ENCODE measurements around the gene ARHGAP26.

Gene ARHGAP26

DNA sequence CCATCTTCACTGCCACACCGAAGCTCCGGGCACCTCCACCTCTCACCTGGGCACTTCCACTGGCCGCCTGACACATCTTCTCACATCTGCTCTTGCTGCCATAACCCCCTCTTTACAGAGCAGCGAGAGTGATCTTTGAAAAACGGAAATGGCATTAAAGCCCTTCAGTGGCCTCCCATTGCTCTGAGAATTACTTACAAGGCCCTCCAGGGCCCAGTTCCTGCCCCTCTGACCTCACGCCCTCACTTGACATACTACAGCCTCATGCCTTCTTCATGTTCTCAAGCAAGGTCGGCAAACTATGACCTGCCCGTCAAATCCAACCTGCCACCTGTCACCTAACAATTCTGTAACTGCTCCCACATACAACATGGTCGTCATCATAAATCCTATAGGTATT is 446.0 kb downstream of the ARHGAP26 start:
- DNase-seq = no peak

DNA sequence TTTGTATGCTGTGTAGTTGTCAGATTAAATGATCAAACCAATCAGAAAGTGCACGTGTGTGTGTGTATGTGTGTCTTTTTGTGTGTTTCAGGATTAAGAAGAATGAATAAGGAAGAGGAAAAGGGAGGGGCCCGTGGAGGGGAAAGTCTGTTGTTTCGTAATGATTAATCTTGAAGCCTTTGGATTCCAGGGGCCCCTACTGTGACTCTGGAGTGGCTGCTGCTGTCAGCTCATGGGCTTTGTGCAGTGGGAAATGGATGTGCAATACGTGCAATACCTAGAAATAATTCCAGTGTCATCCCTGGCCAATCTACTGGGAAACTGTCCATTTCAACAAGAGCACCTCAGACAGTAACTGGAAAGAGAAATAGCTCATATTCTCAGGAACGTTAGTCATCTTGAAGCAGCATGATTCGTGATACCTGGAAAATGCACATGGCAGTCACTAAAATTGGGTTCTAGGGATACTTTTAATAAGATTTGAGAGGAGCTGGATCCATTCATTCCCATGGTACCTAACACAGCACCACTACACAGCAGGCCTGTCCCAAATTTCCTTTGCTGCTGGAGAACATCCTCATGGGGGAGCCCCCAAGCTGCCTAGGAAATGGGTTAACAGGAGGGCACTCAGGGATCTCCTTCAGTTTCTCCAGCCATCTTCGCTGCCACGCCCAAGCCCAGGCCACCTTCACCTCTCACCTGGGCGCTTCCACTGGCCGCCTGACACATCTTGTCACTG is 447.1 kb downstream of the ARHGAP26 start:
- DNase-seq = peak; percentile 31

DNA sequence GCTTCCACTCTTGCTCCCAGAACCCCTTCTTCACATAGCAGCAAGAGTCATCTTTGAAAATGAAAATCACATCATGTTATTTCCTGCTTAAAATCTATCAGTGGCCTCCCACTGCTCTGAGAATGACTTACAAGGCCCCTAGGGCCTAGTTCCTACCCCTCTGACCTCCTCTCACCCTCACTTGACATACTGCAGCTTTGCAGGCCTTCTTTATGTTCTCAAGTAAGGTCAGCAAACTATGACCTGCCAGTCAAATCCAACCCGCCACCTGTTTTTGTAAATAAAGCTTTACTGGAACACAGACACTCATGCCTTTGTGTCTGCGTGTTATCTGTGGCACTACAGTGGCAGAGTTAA is 447.6 kb downstream of the ARHGAP26 start:
- no peak for DNase-seq

DNA sequence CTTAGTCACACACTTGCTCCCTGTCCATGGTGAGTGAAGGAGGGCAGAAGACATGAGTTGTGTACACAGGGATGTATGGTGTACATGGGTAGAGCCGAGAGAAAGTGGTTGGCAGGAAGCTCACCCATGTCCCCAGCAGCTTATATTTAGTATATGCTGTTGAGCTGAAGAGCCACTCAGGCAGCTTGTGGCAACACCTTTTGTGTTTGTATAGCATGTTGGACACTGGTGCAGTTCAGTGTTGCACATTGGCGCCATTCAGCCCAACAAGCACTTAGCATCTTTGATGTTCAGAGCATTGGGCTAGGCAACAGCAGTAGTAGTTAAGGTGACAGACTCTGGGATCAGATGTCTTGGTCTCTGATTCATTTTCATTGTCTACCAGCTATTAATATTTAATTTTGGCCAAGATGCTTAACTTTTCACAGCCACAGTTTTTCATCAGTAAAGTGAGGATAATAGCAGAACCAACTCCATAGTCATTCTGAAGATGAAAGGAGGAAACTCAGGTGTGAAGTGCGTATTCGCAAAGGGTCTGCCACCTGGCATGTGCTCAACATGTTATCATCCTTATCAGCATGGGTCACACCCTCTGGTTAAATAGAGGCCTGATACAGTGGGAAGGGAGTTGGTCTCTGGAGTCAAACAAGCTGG is 448.5 kb downstream of the ARHGAP26 start:
- DNase-seq = no peak

DNA sequence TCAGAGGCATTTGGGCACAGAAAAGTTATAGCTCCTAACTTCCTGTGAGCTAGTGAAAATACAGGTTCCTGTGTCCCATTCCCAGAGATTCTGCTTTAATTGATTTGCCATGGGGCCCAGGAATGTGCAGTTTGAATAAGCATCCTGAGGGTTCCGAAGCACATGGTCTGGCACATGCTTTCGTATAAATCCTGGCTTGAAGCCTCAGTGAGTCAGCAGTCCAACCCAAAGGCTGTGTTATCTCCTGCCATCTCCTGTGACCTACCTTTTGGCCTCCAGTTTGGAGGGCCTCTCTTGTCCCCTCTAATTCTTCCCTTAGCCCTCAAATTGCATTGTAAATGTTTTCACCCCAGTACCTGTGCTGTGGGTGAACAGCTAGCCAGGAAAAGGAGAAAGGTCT is 449.5 kb downstream of the ARHGAP26 start:
- DNase-seq = peak; percentile 20

DNA sequence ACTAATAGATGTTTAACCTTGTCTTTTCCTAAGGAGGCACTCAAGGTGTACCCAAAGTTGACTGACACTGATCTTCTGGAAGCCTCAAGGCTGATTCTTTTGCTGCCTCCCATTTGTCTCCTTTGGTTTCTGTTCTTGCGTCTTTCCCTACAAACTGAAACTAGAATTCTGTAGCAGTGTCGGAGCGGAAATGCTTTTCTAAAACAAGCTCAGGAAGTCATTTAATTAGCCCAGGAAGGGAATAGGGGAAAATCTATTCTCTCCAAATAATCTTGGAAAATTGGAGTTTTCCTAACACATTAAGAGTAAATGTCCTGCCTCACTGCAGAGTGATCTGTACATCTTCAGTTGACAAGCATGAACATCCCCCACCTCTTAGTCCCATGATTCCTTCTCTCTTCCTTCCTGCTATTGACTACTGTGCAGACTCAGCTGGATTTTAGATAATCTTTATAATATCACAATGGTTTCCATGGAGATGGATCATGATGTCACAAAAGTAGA is 450.6 kb downstream of the ARHGAP26 start:
- no peak for DNase-seq

DNA sequence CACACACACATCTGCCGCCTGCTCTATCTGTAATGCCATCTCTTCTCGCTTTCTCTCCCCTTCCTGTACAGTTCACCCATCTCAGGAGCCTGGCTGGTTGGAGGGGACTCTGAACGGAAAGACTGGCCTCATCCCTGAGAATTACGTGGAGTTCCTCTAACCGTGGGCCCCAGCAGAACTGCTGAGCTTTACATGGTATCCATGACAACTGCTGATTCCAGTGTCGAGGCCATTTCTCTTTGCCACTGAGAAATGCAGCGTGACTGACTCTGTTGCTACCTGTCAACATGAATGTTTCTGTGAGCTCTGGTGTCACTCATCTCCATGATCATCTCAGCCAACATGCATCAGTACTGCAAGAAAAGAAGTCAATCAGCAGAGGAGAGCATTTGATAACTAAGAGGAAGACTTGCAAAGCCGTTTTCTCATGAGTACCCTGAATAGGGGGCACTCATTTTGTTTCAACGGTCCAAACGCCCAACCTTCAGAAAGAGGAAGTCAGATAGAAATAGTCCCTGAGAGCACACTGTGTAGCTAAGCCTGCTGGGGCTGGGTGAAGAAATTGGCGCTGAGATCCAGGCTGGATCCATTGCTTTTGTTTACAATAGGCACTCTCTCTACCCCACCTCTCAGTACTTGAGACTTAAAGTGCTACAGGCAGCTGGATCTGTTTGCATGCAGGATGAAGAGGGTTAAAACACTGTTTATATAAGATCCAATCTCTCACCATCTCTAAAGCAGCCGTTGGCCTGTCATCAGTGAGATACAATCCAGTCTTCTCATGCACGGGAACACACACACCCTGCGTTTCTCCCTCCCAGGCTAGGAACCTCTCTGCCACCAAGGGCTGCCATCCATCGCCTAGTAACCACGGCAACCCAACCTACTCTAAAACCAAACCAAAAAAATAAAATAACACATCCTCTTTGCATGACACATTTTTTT is 452.4 kb downstream of the ARHGAP26 start:
- peak; percentile 16 for DNase-seq

DNA sequence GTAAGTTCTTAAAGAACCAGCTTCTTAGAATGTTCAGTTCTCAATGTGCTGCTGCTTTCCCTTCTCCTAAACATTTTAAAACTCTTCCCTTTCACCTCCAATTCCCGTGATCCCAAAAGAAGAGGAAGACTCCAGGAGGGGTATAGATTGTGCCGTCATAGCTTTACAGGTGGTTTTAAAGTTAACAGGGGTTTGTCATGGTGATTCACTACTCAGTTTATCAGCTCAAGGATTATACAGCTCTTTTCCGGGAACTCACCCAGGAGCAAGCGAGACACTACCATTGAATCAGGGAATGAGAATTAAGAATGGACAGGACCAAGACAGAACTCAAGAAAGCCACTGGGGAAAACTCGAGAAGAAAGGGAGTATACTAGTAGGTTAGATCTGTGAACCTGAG is 454.5 kb downstream of the ARHGAP26 start:
- no peak for DNase-seq

DNA sequence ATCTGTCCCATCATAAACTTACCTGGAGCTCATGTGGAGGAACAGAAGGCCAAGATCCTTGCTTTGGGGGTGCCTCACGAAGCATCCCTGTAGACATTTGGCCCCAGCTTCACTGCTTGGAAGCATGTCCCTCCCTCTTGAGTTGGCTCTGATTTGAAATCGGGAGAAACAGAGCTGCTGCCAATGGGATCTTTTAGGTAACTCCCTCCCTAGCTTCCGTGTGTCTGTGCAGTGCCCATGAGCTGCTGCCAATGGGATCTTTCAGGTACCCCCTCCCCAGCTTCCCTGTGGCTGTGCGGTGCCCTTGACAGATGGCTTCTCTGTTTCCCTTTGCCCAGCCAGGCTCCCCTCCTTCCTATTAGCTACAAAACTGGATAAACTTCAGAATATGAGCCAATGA is 455.3 kb downstream of the ARHGAP26 start:
- DNase-seq = no peak

DNA sequence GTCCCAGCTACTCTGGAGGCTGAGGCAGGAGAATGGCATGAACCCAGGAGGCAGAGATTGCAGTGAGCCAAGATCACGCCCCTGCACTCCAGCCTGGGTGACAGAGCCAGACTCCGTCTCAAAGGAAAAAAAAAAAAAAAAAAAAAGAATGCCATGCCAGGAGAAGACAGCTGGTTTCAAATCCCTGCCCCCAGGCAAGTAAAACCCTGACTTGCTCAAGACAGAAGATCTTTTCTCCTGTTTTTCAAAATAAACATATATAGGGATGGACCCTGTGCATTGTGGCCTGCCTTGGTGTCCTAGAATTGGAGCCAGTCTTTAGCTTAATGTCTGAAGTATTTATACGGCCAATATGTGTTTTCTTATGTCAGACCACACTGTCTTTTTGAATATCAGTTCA is 456.2 kb downstream of the ARHGAP26 start:
- no peak for DNase-seq

DNA sequence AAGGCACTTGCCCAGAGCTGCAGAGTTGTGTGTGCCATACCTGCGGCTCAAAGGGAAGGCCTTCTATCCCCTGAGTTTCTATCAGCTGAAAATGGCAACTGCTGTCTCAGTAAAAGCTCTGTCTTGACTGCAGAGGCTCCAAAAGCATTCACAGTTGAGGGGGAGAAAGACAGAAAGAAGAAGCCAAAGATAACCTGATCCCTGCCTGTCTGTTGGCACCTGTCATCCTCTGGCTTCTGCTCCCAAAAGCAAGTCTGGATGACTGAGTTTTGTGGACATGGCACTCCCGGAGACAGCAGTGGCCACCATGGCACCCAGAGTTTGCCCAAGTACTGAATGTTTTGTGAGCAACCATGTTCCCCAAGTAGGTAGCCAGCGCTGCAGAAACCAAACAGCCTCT is 456.7 kb downstream of the ARHGAP26 start:
- DNase-seq = no peak

DNA sequence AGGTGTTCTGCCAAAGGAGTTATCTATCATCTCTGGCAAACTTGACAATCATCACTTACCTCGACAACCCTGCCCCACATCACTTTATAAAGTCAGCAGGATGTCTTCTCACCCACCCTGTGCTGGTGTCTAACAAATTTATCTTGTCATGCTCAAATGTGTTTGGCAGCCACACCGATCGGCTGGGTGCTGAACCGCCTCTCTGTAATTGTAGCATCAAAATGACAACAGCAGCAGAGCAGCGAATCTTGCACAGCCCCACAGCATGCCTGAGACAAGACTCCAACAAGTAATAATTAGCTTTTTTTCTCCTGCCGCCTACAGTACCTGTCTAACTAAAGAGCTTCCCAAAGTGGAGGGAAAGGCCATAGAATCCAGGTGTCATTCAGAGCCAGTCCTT is 457.1 kb downstream of the ARHGAP26 start:
- no peak for DNase-seq

DNA sequence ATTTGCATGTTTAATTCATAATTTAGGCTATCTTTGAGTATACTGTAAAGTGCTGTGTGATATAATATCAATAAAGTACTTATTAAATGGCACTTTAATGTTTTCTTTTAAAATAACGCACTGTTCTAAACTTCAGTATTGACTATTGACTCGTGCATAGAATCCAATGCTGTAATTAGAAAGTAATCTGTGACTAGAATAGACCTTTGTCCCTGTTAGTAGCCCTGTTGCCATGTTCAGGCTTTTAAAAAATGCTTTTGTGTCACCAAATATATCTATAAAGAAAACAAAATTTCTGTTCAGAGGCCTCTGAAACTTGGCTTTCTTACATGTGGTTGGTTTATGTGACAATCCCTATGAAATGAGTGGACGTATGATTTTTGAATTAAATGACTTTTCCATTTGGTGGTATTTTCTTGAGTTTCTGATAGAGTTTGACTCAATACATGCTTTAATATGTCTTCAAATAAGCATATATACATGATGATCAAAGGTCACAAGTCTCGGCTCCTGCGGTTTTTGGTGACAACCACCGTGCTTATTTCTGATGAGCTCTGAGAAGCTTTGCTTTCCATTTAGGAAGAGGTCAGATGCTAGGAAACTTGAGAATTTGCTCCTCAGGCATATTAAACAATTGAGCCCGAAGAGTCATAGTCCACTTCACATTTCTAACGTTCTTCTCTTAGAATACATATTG is 458.6 kb downstream of the ARHGAP26 start:
- no peak for DNase-seq

DNA sequence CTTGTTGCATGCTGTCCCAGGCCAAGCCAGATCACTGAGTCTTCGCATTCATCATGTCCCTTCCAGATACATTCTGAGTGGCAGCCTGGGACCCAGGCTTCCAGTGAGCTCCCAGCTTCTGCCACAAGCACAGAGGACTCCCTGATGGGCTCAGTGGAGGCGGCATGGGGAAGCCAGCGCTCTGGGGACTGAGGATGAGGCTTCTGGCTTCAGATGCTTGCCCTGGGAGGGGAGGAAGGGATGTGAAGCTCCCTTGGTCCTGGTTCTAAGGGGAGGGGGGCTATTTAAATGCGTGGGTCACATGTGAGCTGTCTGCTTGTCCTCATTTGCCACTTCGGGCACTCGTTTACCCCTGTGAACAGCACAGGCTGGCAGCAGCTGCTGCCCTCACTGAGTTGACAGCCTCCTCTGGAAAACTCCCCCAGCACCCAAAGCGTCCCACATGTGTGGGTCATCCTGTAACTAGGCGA is 459.3 kb downstream of the ARHGAP26 start:
- DNase-seq = no peak

DNA sequence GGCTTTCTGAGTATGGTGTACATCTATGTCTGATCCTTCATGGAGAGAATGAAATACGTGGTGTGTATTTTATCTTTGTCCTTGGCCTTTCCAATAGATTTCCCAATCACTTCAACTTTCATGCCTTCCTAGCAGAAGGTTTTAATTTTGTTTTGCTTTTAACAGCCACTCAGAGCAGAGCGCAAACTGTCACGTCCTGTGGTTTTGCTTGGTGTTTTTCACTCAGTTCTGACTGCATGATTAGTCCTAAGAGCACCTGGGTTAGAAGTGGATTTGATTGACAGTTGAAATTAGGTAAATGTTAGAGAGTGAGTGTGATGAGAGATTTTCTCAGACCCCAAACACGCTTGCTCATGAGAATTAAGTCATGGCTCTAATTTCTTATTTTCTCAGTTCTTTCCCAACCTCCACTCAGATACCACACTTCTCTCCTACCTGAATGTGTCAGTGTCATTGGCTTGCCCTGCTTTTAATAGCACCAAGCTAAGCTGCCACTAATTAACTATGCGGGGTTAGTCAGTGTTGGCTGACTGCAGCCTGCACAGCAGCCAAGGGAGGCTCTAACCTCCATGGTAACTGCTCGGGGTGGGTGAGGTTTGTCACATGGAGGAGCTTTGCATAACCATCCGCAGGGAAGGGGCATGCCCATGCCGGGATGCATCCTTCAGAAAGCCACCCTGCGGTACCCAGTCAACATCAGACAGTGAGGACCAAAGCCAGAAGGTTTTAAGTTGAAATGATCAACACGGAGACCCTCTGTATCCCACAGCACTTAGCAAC is 459.9 kb downstream of the ARHGAP26 start:
- no peak for DNase-seq

DNA sequence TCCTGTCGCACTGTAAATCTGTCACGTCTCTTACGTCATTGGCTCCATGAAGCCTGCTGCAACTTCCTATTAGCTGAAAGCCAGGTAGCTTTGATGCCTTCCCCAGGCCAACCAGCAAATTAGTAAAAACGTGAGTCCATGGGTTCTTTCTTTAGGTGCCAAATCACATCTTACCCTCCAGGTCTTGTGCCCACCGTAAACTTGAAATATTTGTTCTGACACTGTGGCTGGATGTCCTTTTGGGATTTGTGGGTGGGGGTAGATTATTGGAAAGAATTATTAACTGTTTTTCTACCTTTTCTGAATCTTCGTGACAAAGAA is 460.5 kb downstream of the ARHGAP26 start:
- DNase-seq = no peak

DNA sequence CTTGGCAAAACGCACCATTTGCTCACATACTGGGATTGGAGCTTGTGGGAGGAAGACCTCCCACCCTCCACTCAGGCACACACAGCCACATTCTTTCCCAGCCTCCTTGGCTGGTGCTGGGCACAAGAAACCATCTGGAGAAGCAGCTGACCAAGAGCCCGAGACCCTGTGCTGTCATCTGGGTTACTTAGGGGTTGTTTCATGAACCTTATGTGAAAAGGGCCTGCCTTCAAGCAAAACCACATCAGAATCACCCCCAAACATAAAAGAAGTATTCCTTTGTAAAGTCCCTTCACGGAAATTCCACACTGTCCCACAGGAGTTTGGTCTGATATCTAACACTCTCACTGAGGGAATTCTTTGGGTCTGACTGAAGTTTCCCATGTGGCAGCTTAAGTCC is 461.2 kb downstream of the ARHGAP26 start:
- no peak for DNase-seq

DNA sequence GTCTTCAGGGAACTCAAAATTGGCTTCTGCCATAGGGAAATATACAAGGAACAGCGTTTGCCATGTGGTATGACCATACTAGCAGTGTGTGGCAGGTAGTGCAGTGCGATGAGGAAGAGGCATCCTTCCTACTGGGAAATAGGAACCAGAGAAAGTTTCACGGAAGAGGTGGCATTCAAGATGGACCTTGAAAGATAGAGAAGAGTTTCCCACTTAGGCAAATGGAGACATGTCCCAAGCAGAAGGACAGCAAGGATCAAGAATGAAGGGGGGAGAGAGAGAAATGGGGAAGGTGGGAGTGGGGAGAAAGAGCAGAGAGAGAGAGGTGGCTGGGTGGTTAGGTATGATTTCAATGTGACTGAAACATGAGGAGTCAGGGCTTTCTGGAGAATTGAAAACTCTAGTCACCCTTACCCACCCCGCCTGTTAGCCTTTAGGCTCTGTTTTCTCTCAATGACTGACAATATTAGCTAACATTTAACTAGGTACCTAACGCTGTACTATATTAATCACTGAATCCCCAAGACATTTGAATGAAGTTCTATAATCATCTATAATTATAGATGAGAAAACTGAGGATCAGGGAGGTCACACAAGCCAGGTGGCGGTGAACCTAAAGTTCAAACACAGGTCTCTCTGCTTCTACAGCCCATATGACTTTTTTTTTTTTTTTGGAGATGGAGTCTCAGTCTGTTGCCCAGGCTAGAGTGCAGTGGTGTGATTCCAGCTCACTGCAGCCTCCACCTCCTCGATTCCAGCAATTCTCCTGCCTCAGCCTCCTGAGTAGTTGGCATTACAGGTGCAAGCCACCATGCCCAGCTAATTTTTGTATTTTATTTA is 462.0 kb downstream of the ARHGAP26 start:
- no peak for DNase-seq

DNA sequence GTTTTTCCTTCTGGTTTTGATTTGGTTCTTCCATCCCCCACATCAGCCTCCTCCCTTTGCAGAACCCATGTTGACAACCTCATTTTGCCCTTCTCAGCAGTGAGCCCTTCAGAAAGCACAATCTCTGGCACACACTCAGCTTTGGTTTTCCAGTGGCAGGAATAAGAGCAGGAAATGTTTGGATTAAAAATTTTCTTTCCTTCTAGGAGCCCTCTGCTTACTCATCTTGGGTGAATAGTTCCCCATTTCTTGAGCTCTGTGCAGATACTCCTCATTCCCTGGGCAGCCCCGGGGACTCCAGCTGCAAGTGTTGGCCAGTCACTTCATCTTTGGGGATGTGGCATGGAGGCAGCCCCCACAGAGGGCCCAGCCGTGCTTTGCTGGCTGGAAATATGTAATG is 462.9 kb downstream of the ARHGAP26 start:
- DNase-seq = peak; percentile 38

DNA sequence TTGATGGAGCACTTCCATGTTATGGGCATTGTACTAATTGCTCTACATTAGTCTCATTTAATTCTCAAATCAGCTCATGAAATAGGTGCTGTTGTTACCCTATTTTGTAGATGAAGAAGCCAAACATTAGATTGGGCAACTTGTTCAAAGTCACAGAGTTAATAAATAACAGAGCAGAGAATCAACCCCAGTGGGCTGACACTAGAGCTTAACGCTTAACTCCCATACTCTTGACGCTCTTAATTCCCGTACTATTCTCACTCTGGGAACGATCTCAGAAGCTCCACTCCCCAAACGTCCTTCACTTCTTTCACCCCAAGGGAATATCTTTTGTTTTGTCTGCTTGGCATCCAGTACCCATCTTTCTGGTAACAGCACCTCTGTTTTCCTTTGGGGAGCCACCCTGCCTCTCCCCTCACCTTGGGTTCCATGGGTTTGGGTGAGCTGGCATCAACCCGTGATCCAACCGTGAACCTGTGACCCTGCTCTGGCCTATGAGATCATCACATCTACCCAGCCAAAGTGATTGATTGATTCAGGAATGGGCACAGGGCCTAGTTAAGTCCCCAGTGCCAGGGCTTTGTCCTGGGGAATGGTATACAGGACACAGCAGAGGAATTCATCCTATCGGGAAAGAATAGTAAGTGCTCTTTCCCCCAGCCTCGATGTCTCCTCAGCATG is 464.1 kb downstream of the ARHGAP26 start:
- DNase-seq = no peak

DNA sequence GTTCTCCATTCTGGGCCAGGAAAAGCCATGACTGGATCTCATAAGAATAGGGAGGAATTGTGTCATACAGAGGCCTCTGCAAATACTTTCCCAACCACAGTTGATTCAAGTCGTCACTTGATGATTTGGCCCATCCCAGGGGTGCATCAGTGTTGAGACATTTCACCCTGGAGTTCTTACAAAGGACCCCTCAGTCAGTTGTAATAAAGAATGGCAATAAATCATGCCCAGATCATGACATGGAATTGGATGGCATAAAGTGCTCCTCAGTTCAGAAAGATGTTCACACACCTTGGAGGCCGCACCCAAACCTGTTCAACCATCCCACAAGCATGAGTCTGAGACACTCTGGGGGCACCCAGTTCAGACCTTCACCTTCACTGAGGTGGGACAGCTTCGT is 465.2 kb downstream of the ARHGAP26 start:
- peak; percentile 64 for DNase-seq

Data from EL (cell line).